Heart right ventricle (tissue), 16 donors: ENCODE data around the gene OSM. TPM values are rescaled to one million over a fixed set of nuclear protein-coding genes. Genes with fewer than 3 reads are reported as not detected.

Source experiments
- ATAC-seq, 8 donors: fragments of 200-7000 bp; cut with Tn5 transposase; one replicate each; pipeline ENCODE4 v1.9.1; 2020; ENCODE audit warnings: mild to moderate bottlenecking in 8 of 8, moderate library complexity in 8 of 8, moderate number of reproducible peaks in 1 of 8
- DNase-seq, 2 donors: peaks; one replicate each; pipeline ENCODE4 v3.0.0-alpha.2; 2020
- H3K27ac ChIP-seq, 10 donors: fragments of 200-600 bp; sonication (generic) in 2 of 10; one replicate each; pipeline versions ENCODE4 v1.5.0 to v1.8.0; 2020 to 2022; ENCODE audit warnings: mild to moderate bottlenecking in 3 of 10
- H3K27me3 ChIP-seq, 7 donors: fragments of 200-600 bp; one replicate each; pipeline ENCODE4 v1.8.0; 2021 to 2022; ENCODE audit warnings: mild to moderate bottlenecking in 2 of 7
- H3K36me3 ChIP-seq, 9 donors: fragments of 200-600 bp; sonication (generic) in 1 of 9; one replicate each; pipeline versions ENCODE4 v1.5.0 to v1.8.0; 2020 to 2022; ENCODE audit warnings: mild to moderate bottlenecking in 2 of 9
- H3K4me1 ChIP-seq, 9 donors: fragments of 200-600 bp; sonication (generic) in 1 of 9; one replicate each; pipeline versions ENCODE4 v1.5.0 to v1.8.0; 2020 to 2022; ENCODE audit warnings: mild to moderate bottlenecking in 4 of 9
- H3K4me3 ChIP-seq, 10 donors: fragments of 200-600 bp; sonication (generic) in 2 of 10; one replicate each; pipeline versions ENCODE4 v1.5.0 to v1.8.0; 2020 to 2022; ENCODE audit warnings: mild to moderate bottlenecking in 7 of 10, moderate library complexity in 2 of 10
- H3K9me3 ChIP-seq, 11 donors: fragments of 200-600 bp in 10 of 11; sonication (generic) in 2 of 11; one replicate each; pipeline versions ENCODE4 v1.5.0 to v1.8.0; 2013 to 2022; ENCODE audit warnings: mild to moderate bottlenecking in 2 of 11, control low read depth in 1 of 11, moderate library complexity in 1 of 11
- WGBS, 2 donors: extraction: QIAGEN DNeasy Blood & Tissue Kit; methylation state at CpG; one replicate each; pipeline ENCODE4 v1.1.7; 2013; ENCODE audit warnings: inconsistent platforms in 1 of 2; 5-methylcytosine and 5-hydroxymethylcytosine counted together
- intact Hi-C, 10 donors: fragments of 100-400 bp; cut with DNase I; formaldehyde crosslinking; loops; one replicate each; pipeline versions ENCODE4 v1.11.1 to v1.14.2; 2022
- polyA plus RNA-seq, 2 donors: library from polyadenylated mRNA; stranded (reverse); fragments of 200-250 nt; gene quantifications; one replicate each; pipeline ENCODE4 v1.2.3, GENCODE V29; 2013
- total RNA-seq, 10 donors: library from RNA; stranded (reverse); fragmentation: NEBNext Ultra II Directional in 3 of 10; extraction: Animal tissue kit (Norgen Biotek cat#: 25700) in 3 of 10; gene quantifications; one replicate each; pipeline versions ENCODE4 v1.2.1 to v1.2.4, GENCODE V29; 2021 to 2023
- TF ChIP-seq, protein P1 (sequence below), 9 donors: fragments of 200-600 bp; sonication (generic) in 2 of 9; IDR thresholded peaks; one replicate each; pipeline versions ENCODE4 v1.5.0 to v1.8.0; 2021 to 2022; ENCODE audit warnings: antibody characterized with exemption in 9 of 9, mild to moderate bottlenecking in 5 of 9, moderate library complexity in 1 of 9
- donor health status: Arrhythmogenic right ventricular cardiomyopathy.
- donor health status: ischemic (EF 13 %, LVEDD 7.1; RV severe dilation, severe dysfunction).
- donor health status: healthy with polysubstance abuse.
- donor health status: DM: no; HTN: yes; CAD: no.
- donor health status: DM: no; HTN: no; CAD: no.
- donor health status: ischemic (EF 25% LVEDD 6.9; RV normal size, moderate dysfunction).
- donor health status: ischemic (EF 25% LVEDD 5.7; RV mildly dilated, moderate dysfunction).
- donor health status: healthy.
- donor health status: DM: yes; HTN: yes; CAD: no.
- donor health status: Ischemic cardiomyopathy.
- donor health status: ischemic (EF 35%, LVEDD 5.7; RV mildly dilated, moderate dysfunction).
- donor health status: nonischemic (EF 11% LVEDD 7.7; RV severe dilation, severe dysfunction).
- donor health status: DM: yes; HTN: yes; CAD: no.
- donor health status: PGD.
- donor health status: ischemic (EF 29% LVEDD 5.4; RV normal size, mild dysfunction).
- donor health status: nonischemic (EF 23%, LVEDD 6.1; RV moderate dilation, normal function).

Gene OSM
- total and polyA plus RNA-seq, 12 donors, result 0.20 to 2.8 (median 0.41) TPM; not detected in 3

DNA sequence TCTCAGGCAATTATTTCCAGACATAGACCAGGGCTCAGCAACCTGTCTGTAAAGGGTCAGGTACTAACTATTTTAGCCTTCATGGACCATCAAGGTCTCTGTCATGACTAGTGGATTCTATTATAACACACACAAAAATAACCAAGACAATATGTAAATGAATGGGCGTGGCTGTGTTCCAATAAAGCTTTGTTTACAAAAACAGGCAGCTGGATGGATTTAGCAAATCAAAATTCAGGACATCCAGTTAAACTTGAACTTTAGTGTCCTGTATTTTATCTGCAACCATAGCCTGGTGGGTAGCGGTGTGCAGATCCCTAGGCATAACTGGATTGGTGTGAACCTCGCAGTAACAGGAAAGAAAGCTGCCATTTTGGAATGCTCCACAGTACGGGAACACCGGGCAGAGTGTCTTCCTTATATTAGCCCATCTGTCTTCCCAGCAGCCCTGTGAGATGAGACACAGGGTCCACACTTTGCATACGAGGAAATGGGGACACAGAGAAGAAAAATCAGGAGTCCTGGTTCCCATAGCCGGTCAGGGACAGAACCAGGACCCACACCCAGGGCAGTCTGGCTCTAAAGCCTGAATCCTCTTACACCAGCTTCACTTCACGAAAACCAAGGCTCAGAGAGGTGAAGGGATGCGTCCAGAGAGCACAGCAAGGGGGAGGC, 35.7 kb downstream of the OSM start:
- TF ChIP-seq, protein P1, sequence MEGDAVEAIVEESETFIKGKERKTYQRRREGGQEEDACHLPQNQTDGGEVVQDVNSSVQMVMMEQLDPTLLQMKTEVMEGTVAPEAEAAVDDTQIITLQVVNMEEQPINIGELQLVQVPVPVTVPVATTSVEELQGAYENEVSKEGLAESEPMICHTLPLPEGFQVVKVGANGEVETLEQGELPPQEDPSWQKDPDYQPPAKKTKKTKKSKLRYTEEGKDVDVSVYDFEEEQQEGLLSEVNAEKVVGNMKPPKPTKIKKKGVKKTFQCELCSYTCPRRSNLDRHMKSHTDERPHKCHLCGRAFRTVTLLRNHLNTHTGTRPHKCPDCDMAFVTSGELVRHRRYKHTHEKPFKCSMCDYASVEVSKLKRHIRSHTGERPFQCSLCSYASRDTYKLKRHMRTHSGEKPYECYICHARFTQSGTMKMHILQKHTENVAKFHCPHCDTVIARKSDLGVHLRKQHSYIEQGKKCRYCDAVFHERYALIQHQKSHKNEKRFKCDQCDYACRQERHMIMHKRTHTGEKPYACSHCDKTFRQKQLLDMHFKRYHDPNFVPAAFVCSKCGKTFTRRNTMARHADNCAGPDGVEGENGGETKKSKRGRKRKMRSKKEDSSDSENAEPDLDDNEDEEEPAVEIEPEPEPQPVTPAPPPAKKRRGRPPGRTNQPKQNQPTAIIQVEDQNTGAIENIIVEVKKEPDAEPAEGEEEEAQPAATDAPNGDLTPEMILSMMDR (IDR thresholded peaks at IDR 0.05), result no peak
- H3K4me3 ChIP-seq, result no peak overlapping the region
- WGBS, 2 donors, result 85% methylated on average over 9 of the region's 9 CpGs
- DNase-seq (no peak), ATAC-seq (no peak)
- intact Hi-C loops, result no loop called here
- H3K36me3 ChIP-seq, result no peaks in the 10 kb centered on the region
- peak overlapping the region in 1 of 10 donors; percentile 0 for H3K27ac ChIP-seq
- peaks cover 0 to 6% (median 0%) of the 10 kb centered on the region in 9 donors for H3K4me1 ChIP-seq
- H3K9me3 ChIP-seq, result no peaks in the 10 kb centered on the region
- peaks cover 0 to 79% (median 57%) of the 10 kb centered on the region in 7 donors for H3K27me3 ChIP-seq

GRCh38 chr22:30230330-30230729, 36.3 kb downstream of the OSM start:
- ATAC-seq, result no peak
- WGBS, 2 donors, result 90 to 93% methylated on average over 3 of the region's 3 CpGs
- intact Hi-C loops, result no loop called here

DNA sequence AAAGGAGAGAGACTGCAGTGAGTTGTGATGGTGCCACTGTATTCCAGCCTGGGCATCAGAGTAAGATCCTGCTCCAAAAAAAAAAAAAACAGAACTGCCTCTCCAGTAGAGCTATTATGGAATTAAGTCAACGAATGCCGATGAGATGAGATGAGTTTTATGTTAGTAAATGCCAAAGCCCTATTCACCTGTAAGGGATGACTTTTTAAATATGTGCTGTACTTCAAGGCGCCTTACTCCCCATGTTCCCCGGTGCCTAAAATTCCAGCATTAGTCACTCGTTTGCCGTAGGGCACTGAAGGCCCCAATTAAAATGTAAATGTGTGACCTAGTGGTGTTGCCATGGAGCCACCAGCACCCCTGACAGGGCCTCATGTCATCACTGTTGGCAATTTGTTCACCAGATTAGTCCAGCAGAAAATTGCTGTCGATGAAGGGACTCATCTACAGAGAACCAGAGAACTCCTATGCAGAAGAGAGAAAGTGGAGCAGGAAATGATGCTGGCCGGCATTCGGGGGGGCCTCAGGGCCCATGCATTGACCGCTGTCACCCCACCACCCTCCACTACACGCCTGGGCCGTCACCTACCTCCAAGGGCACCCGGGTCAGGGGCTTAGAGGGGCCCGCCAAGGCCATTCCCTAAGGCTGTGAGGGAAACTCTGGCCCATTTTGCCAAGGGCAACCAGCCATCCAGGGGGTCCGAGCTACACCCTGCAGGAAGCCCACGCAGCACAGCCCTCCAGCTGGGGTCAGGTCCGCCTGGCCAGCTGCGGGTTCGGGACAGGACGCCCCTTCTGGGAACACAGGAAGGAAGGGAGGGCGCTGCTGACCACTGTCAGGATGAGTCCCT, 37.9 kb downstream of the OSM start:
- Histone ChIP-seq H3K27me3 (peaks cover 0 to 90% (median 62%) of the 10 kb centered on the region in 7 donors), H3K36me3 (no peaks in the 10 kb centered on the region), H3K9me3 (no peaks in the 10 kb centered on the region), H3K4me3 (no peak overlapping the region), H3K27ac (no peak overlapping the region), H3K4me1 (peaks cover 0 to 9% (median 0%) of the 10 kb centered on the region in 9 donors)
- TF ChIP-seq, protein P1 (IDR thresholded peaks at IDR 0.05), result no peak
- intact Hi-C loops, result no loop called here
- ATAC-seq, result peak in 3 of 8 donors; percentile 38 to 42 (median 41)
- 58 to 66% methylated on average over 21 of the region's 21 CpGs for WGBS, 2 donors
- no peak for DNase-seq

More at GRCh38 chr22:30230330-30230729, 36.3 kb downstream of the OSM start:
- H3K27ac ChIP-seq, result no peak overlapping the region
- TF ChIP-seq, protein P1 (IDR thresholded peaks at IDR 0.05), result no peak
- no peaks in the 10 kb centered on the region for H3K36me3 ChIP-seq
- peaks cover 0 to 85% (median 55%) of the 10 kb centered on the region in 7 donors for H3K27me3 ChIP-seq
- no peak overlapping the region for H3K4me3 ChIP-seq
- no peaks in the 10 kb centered on the region for H3K9me3 ChIP-seq
- no peak for DNase-seq
- no peaks in the 10 kb centered on the region for H3K4me1 ChIP-seq

- Histone ChIP-seq H3K4me3 (no peak overlapping the region), H3K9me3 (no peaks in the 10 kb centered on the region), H3K27ac (no peak overlapping the region), H3K4me1 (peaks cover 0 to 15% (median 0%) of the 10 kb centered on the region in 9 donors), H3K27me3 (peaks cover 0 to 89% (median 60%) of the 10 kb centered on the region in 7 donors), H3K36me3 (no peaks in the 10 kb centered on the region)
- WGBS, 2 donors, result 80 to 86% methylated on average over 4 of the region's 4 CpGs
- no peak for ATAC-seq
- intact Hi-C loops, result no loop called here
- no peak for DNase-seq
- TF ChIP-seq, protein P1 (IDR thresholded peaks at IDR 0.05), result no peak
Measured at GRCh38 chr22:30227438-30228228, 39.0 kb downstream of the OSM start.
